Measurements from ENCODE around the gene SCUBE1.

Gene SCUBE1

DNA sequence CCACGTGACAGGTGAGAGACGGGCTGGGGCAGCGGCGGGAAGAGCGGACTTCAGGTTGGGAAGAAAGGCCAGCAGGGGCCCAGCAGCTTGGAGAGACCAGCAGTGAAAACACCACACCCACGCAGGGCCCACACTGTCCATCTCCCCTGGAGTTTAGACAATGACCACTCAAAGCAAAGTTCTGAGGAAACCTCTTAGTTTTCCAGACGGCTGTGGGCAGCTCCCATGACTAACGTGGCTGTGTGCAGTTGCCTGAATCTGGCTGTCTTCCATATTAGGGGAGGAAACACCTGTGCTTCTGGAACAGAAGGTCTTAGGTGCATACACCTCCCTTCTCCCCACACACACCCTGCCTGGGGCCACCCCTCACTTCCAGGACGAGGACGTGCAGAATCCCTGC lies 85.6 kb downstream of the SCUBE1 start:
- no peak for DNase-seq (ENCODE audit: low spot score)

- no peak for DNase-seq (ENCODE audit: low spot score)
Observed at GRCh38 chr22:43256976-43257545, 86.1 kb downstream of the SCUBE1 start.

GRCh38 chr22:43256569-43256968 lies 86.6 kb downstream of the SCUBE1 start:
- DNase-seq (ENCODE audit: low spot score) = no peak

- no peak for DNase-seq (ENCODE audit: low spot score)
Observed at GRCh38 chr22:43255299-43255698, 87.9 kb downstream of the SCUBE1 start.

- DNase-seq (ENCODE audit: low spot score) = no peak
Observed at GRCh38 chr22:43253839-43254238, 89.3 kb downstream of the SCUBE1 start.

DNA sequence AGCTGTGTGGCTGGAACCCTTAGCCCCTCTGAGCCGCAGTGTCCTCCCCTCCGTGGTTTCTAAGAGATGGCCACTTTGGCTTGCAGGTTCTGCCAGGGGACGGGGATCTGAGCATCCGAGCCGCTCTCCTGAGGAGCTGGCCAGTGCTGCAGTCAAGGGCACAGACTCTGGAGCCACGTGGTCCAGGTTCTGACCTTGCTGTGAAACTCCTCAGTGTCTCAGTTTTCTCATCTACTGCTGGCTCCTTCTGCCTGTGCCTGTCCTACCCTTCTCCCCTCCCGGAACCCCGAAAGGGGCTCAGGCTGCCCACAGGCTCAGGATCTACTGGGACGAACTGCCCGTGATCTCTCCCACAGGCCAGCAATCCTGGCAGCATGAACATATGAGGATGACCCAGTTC lies 90.9 kb downstream of the SCUBE1 start:
- no peak for DNase-seq (ENCODE audit: low spot score)

DNA sequence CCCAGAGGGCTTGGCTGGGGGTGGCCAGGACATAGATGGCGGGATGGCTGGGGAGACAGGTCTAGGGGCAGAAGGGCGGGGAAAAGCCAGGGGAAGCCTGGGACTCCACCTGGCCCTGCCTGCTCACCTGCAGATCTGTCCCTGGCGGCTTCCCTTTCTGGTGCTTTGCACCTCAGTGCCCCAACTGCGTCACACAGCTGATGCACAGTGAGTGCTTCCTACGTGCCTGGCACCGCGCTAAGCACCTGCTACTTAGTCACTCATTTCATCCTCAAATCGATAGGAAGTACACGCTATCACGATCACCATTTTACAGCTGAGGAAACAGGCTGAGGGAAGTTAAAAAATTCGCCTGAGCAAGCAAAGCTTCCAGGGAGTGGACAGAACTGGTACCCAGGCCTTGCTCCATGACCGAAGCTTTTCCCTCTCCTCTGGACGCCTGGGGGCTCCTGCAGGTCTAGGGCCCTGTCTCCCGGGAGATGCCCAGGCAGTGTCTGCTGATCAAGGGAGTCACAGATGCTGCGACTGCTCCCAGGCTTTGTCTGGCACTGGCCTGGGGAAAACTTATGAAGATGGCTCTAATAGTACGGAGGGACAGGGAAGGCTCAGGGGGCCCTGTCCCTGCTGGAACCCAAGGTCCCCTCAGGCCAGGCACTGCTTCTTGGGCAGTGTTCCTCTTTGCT lies 93.2 kb downstream of the SCUBE1 start:
- no peak for DNase-seq (ENCODE audit: low spot score)

GRCh38 chr22:43247546-43248260 lies 95.5 kb downstream of the SCUBE1 start:
- DNase-seq (ENCODE audit: low spot score) = no peak

DNA sequence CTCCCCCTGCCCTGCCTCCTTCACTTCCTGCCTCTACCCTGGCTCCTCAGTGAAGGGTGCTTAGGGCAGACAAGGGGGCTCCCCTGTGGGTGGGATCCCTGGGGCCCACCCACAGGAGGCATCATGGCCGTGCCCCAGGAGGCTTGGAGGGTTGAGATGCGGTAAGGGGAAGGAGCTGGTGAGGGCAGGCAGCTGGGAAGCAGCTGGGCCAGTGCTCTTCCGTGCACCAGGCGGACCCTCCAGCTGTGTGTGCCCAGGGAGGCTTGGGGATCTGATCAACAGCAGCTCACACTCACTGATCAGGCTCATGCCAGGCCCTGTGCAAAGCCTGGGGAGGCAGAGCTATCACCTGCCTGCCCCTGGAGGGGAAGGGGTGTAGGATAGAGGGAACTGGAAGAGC lies 97.0 kb downstream of the SCUBE1 start:
- no peak for DNase-seq (ENCODE audit: low spot score)

GRCh38 chr22:43245717-43246116 lies 97.5 kb downstream of the SCUBE1 start:
- no peak for DNase-seq (ENCODE audit: low spot score)

DNA sequence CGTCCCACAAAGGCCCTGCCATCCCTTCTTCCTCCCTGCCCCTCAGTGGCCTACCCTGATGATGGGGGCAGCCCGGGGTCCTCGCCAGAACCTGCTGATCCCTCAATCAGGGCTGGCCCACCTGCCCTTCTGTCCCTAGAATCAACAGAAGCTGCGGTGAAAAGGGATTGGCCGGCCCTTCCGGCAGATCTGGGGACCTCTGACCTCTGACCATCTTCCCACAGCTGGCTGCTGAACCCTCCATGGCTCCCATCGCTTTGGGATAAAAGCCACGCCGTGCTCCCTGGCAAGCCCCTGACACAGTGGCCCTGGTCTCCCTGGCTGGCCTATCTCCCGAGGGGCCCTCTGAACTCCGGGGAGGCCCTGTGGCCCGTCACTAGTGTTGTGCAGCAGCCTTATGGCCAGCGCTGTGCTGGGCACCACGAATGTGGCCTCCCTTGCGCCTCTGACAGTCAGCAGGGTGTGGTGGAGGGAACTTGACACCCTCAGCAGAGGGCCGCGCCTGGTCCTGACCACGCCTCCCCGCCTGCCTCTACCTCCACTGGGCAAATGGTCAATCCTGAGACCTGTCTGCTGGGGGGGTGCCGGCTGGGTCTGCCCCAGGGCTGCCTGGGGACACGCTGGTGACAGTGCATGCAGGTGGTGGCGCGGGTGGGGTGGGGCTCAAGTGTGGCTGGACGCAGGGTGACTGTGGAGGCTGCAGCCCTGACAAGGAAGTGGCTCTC lies 98.2 kb downstream of the SCUBE1 start:
- DNase-seq (ENCODE audit: low spot score) = no peak

GRCh38 chr22:43244402-43244801 lies 98.8 kb downstream of the SCUBE1 start:
- DNase-seq (ENCODE audit: low spot score) = no peak

DNA sequence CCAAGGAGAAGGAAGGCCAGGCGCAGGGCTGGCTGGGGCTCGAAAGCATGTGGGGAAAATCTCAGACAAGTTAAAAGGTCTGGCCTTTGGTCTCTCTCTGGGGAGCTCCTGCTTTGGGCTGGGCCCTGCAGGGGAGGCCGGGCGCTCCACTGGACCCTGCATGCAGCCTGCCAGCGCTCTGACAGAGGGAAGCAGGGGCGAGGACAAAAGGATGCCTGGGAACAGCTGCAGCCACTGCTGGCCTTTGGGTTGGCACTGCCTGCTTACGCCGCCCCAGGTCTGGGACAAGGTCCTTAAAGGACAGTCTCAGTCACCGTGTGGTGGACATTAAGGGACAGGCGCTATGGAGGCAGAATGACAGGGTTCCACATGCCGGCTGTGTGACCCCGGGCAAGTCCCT lies 99.8 kb downstream of the SCUBE1 start:
- no peak for DNase-seq (ENCODE audit: low spot score)

DNA sequence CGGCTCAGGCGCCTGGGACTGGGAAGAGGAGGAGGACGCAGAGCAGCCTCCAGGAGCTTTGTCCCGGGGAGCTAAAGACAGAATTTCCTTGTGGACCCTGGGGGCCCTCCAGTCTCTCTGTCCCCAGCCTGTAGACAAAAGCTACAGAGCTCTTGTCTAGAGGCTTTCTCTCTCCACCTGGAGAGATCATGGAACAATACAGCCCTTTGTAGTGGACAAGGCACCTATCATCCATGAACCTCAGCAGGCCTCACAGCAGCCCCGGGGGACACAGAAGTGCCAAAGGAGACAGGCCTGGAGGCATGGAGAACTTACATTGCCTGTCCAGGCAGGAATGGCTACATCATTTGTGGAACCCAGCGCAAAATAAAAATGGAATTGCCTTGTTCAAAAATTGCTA lies 100.5 kb downstream of the SCUBE1 start:
- no peak for DNase-seq (ENCODE audit: low spot score)

GRCh38 chr22:43241699-43242386 lies 101.3 kb downstream of the SCUBE1 start:
- no peak for DNase-seq (ENCODE audit: low spot score)

- DNase-seq (ENCODE audit: low spot score) = peak; percentile 29
Observed at GRCh38 chr22:43241138-43241597, 102.0 kb downstream of the SCUBE1 start.

DNA sequence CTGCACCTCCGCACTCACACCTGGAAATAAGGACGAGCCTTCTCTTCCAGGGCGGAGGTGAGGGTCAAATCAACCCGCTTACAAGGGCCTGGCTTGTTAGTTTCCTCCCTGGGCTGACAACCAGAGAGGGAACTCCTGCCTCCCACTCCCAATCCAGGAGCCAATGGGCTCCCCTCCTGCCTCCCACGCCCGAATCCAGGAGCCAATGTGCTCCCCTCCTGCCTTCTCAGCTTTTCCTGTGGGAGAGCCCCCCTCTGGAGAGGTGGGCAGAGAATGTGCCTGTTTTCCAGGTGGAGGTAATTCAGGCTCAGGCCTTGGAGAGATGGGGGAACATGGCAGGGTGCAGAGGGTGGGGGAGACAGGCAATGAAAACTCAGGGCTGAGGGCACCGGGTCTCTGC lies 102.6 kb downstream of the SCUBE1 start:
- no peak for DNase-seq (ENCODE audit: low spot score)

DNA sequence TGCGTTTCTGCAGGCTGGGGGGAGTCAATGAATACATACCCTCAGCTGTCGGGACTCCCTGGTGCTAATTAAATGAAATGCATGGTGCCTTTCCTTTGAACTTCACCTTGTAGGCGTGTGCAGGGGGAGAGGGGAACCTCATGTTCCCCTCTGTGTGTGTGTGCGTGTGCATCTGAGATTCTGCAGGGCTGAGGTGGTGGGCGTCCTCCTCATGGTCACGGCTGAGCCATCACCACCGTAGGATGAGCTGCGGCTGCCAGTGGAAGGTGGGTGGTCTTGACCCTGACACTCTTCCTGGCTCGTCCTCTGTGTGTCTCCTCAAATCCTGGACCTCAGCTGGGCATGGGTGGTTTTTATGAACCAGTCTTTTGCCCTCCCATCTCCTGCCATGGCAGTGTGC lies 103.2 kb downstream of the SCUBE1 start:
- DNase-seq (ENCODE audit: low spot score) = no peak

GRCh38 chr22:43239193-43239780 lies 103.9 kb downstream of the SCUBE1 start:
- DNase-seq (ENCODE audit: low spot score) = no peak

DNA sequence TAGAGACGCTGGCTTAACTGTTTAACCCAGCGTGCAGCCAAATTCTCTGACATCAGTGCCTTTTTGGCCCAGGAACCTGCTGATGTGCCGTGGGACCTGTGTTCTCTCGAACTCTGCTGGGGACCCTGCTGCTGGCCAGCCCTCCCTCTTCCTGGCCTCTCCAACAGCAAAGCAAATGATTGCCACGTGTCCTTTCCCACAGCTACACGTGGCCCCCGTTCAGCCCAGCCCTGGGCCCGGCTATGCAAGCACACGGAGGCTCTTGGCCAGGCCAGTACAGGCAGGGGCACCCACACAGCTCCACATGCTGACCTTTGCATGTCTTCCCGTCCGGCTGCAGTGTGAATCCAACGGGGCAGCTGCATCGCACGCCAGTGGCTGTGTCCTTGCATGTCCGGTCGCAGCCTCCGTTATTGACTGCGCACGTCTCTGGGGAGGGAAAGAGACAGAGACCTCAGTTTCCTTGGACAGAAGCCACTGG lies 104.6 kb downstream of the SCUBE1 start:
- no peak for DNase-seq (ENCODE audit: low spot score)

- no peak for DNase-seq (ENCODE audit: low spot score)
Observed at GRCh38 chr22:43237280-43237679, 105.9 kb downstream of the SCUBE1 start.
